HepG2 (cell line): Measurements from ENCODE around the gene PRM2. TPM values are rescaled to one million over a fixed set of nuclear protein-coding genes. Genes with fewer than 3 reads are reported as not detected.

Experiments used
- ADNP ChIP-seq: sonication (generic); formaldehyde crosslinking; IDR thresholded peaks from 2 replicates; pipeline ENCODE4 v1.4.0; 2020; ENCODE audit warnings: missing genetic modification reagents
- AKAP8 ChIP-seq: sonication (generic); formaldehyde crosslinking; IDR thresholded peaks from 2 replicates; pipeline ENCODE4 v1.5.1; 2020; ENCODE audit warnings: mild to moderate bottlenecking, missing genetic modification reagents
- BCL3 ChIP-seq: sonication (generic); formaldehyde crosslinking; IDR thresholded peaks from 2 replicates; pipeline ENCODE4 v1.5.1; 2020; ENCODE audit warnings: mild to moderate bottlenecking, missing genetic modification reagents, moderate library complexity
- DNMT1 ChIP-seq: sonication (generic); formaldehyde crosslinking; IDR thresholded peaks from 2 replicates; pipeline ENCODE4 v1.5.1; 2020; ENCODE audit warnings: mild to moderate bottlenecking, missing genetic modification reagents
- FOXC1 ChIP-seq: sonication (generic); formaldehyde crosslinking; IDR thresholded peaks from 2 replicates; pipeline ENCODE4 v1.8.0; 2022; ENCODE audit warnings: mild to moderate bottlenecking, missing genetic modification reagents, borderline replicate concordance
- NCOA2 ChIP-seq: sonication (generic); formaldehyde crosslinking; IDR thresholded peaks from 2 replicates; pipeline ENCODE4 v1.8.0; 2022; ENCODE audit warnings: inconsistent platforms
- NFKBIZ ChIP-seq: IDR thresholded peaks from 2 replicates; pipeline ENCODE4 v1.6.1; 2018; ENCODE audit warnings: missing genetic modification reagents, missing compliant biosample characterization
- NRL ChIP-seq: sonication (generic); formaldehyde crosslinking; IDR thresholded peaks from 2 replicates; pipeline ENCODE4 v1.5.0; 2020; ENCODE audit warnings: missing genetic modification reagents, mild to moderate bottlenecking, moderate library complexity, borderline replicate concordance
- SMYD3 ChIP-seq: sonication (generic); formaldehyde crosslinking; IDR thresholded peaks from 2 replicates; pipeline ENCODE4 v1.8.1; 2023; ENCODE audit warnings: mild to moderate bottlenecking, missing genetic modification reagents
- SRSF1 ChIP-seq: fragments of 200-400 bp; formaldehyde crosslinking; optimal IDR thresholded peaks from 2 replicates; pipeline ENCODE3; 2017; ENCODE audit warnings: mild to moderate bottlenecking, low read depth, low read length, moderate library complexity
- SRSF4 ChIP-seq: fragments of 200-400 bp; formaldehyde crosslinking; IDR thresholded peaks from one replicate; pipeline ENCODE4 v1.6.1; 2018; ENCODE audit warnings: mild to moderate bottlenecking, low read depth, low read length, moderate library complexity; ENCODE audit not compliant: poor library complexity, severe bottlenecking
- TARDBP ChIP-seq: sonication (generic); formaldehyde crosslinking; IDR thresholded peaks from 2 replicates; pipeline ENCODE4 v1.8.0; 2022; ENCODE audit warnings: mild to moderate bottlenecking, missing genetic modification reagents
- YY1 ChIP-seq: IDR thresholded peaks from 2 replicates; pipeline ENCODE4 v1.6.1; 2011; ENCODE audit warnings: low read length, low read depth, moderate library complexity, mild to moderate bottlenecking; ENCODE audit not compliant: insufficient read depth, insufficient replicate concordance
- ZBTB26 ChIP-seq: IDR thresholded peaks from 2 replicates; pipeline ENCODE4 v1.6.1; 2016; ENCODE audit warnings: missing compliant biosample characterization, missing genetic modification reagents, borderline replicate concordance
- ZKSCAN5 ChIP-seq: sonication (generic); formaldehyde crosslinking; IDR thresholded peaks from 2 replicates; pipeline ENCODE4 v1.5.1; 2020; ENCODE audit warnings: mild to moderate bottlenecking, missing genetic modification reagents
- ZNF235 ChIP-seq: sonication (generic); formaldehyde crosslinking; IDR thresholded peaks from 2 replicates; pipeline ENCODE4 v1.8.1; 2023; ENCODE audit warnings: mild to moderate bottlenecking, missing genetic modification reagents, borderline replicate concordance
- ZNF276 ChIP-seq: sonication (generic); formaldehyde crosslinking; IDR thresholded peaks from 2 replicates; pipeline ENCODE4 v1.4.0; 2020; ENCODE audit warnings: mild to moderate bottlenecking, low read depth, missing genetic modification reagents
- ZNF292 ChIP-seq: sonication (generic); formaldehyde crosslinking; IDR thresholded peaks from 2 replicates; pipeline ENCODE4 v1.8.1; 2022; ENCODE audit warnings: mild to moderate bottlenecking, low read depth, missing genetic modification reagents, borderline replicate concordance
- ZNF513 ChIP-seq: sonication (generic); formaldehyde crosslinking; conservative IDR thresholded peaks from 2 replicates; pipeline ENCODE4 v1.5.0; 2020; ENCODE audit warnings: missing genetic modification reagents
- ZNF577 ChIP-seq: sonication (generic); formaldehyde crosslinking; IDR thresholded peaks from 2 replicates; pipeline ENCODE4 v1.4.0; 2020; ENCODE audit warnings: mild to moderate bottlenecking, low read depth, missing genetic modification reagents, borderline replicate concordance
- ZNF616 ChIP-seq: sonication (generic); formaldehyde crosslinking; IDR thresholded peaks from 2 replicates; pipeline ENCODE4 v1.5.0; 2020; ENCODE audit warnings: low read depth, mild to moderate bottlenecking, missing genetic modification reagents
- ZNF761 ChIP-seq: sonication (generic); formaldehyde crosslinking; conservative IDR thresholded peaks from 2 replicates; pipeline ENCODE4 v1.4.0; 2020; ENCODE audit warnings: mild to moderate bottlenecking, missing genetic modification reagents
- ZNF777 ChIP-seq: sonication (generic); formaldehyde crosslinking; IDR thresholded peaks from 2 replicates; pipeline ENCODE4 v1.4.0; 2020; ENCODE audit warnings: missing genetic modification reagents
- polyA plus RNA-seq, 8 experiments: library from polyadenylated mRNA; depleted of rRNA in 3 of 8; stranded (reverse) in 7 of 8; unstranded in 1 of 8; fragments of >200 nt; fragmentation: Illumina TruSeq in 4 of 8; extraction: Trizol in 4 of 8; gene quantifications; 2 replicates each; pipeline versions ENCODE4 v1.2.1 to v1.2.3, GENCODE V29; 2011 to 2016; ENCODE audit warnings: low read depth in 4 of 8, missing spikeins in 1 of 8, mixed read lengths in 1 of 8; ENCODE audit not compliant: insufficient read depth in 1 of 8
- total RNA-seq, 5 experiments: library from RNA; depleted of rRNA; stranded (reverse); fragments of >200 nt; fragmentation: Illumina TruSeq; extraction: Trizol; gene quantifications; 2 replicates each; pipeline ENCODE4 v1.2.3, GENCODE V29; 2016; ENCODE audit warnings: low read depth in 1 of 5

Gene PRM2
- total and polyA plus RNA-seq, 2 of the 13 experiments (the other 11 are each of a cell fraction or from before 2014, with no cell fraction given), result 0.54 TPM; not detected in 1

- TF ChIP-seq BCL3 (peak; percentile 44; the same call in 1 of the 2 replicates), ZNF577 (CRISPR knock-in tag) (no peak), ADNP (CRISPR knock-in tag) (0 out of 2 replicates have a peak, but pooled peaks have one; percentile 6), ZKSCAN5 (no peak), ZNF513 (CRISPR knock-in tag) (no peak), SRSF1 (peak; percentile 74), TARDBP (CRISPR knock-in tag) (no peak), ZNF761 (no peak; the same call in 1 of the 2 replicates), ZNF276 (CRISPR knock-in tag) (no peak; the same call in 1 of the 2 replicates), ZNF616 (CRISPR knock-in tag) (peak; percentile 64; the same call in 1 of the 2 replicates), SRSF4 (peak; percentile 37), FOXC1 (no peak), NFKBIZ (0 out of 2 replicates have a peak, but pooled peaks have one; percentile 9), YY1 (peak; percentile 11), AKAP8 (CRISPR knock-in tag) (peak; percentile 2; the same call in 1 of the 2 replicates), ZNF777 (peak; percentile 48; the same call in 1 of the 2 replicates), NCOA2 (CRISPR knock-in tag) (no peak), SMYD3 (CRISPR knock-in tag) (0 out of 2 replicates have a peak, but pooled peaks have one; percentile 52), ZNF235 (CRISPR knock-in tag) (no peak), DNMT1 (CRISPR knock-in tag) (peak; percentile 95), NRL (CRISPR knock-in tag) (0 out of 2 replicates have a peak, but pooled peaks have one; percentile 40), ZBTB26 (CRISPR knock-in tag) (0 out of 2 replicates have a peak, but pooled peaks have one; percentile 13), ZNF292 (CRISPR knock-in tag) (no peak)
These were observed 21.2 kb downstream of the PRM2 start (continued) for GRCh38 chr16:11254913-11255736.
